ENCODE data around the gene LST1. TPM values are rescaled to one million over a fixed set of nuclear protein-coding genes. Genes with fewer than 3 reads are reported as not detected.

LST1 gene
- total RNA-seq, 1 donor from 2014 or later, result 66.6 TPM

- Mint-ChIP-seq H3K9me3 (no peaks in the 10 kb centered on the region), H3K36me3 (ENCODE audit: low read depth) (peaks cover 69% of the 10 kb centered on the region), H3K4me3 (peak overlapping the region; percentile 92), H3K4me1 (ENCODE audit: low read depth) (peaks cover 69% of the 10 kb centered on the region), H3K27ac (peak overlapping the region; percentile 93), H3K27me3 (ENCODE audit: insufficient read depth) (no peaks in the 10 kb centered on the region)
- intact Hi-C loops (cut with micrococcal nuclease), result loop anchor here (5.0 kb wide), 1 partner anchor 381 kb away; no protein-coding TSS in a partner anchor
- no peak for DNase-seq (ENCODE audit: low spot score)
These were observed 7.6 kb upstream of the LST1 start for GRCh38 chr6:31578184-31579118.

DNA sequence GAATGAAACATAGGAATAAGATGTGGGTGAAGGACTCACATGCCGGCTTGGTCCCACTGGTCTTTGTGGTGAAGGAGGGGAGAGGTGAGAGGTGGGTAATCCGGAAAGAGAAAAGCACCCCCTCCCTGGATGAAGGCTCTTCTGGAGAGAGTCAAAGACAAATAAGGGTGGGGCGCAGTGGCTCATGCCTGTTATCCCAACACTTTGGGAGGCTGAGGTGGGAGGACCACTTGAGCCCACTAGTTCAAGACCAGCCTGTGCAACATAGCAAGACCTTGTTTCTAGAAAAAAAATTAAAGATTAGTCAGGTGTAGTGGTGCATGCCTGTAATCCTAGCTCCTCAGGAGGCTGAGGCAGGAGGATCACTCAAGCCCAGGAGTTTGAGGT lies 7.0 kb upstream of the LST1 start:
- Mint-ChIP-seq H3K9me3 (no peaks in the 10 kb centered on the region), H3K27ac (peak overlapping the region; percentile 93), H3K4me3 (peak overlapping the region; percentile 92), H3K36me3 (ENCODE audit: low read depth) (peaks cover 66% of the 10 kb centered on the region), H3K4me1 (ENCODE audit: low read depth) (peaks cover 62% of the 10 kb centered on the region), H3K27me3 (ENCODE audit: insufficient read depth) (no peaks in the 10 kb centered on the region)
- intact Hi-C loops (cut with micrococcal nuclease), result loop anchor here (5.0 kb wide), 1 partner anchor 382 kb away; no protein-coding TSS in a partner anchor
- no peak for DNase-seq (ENCODE audit: low spot score)

DNA sequence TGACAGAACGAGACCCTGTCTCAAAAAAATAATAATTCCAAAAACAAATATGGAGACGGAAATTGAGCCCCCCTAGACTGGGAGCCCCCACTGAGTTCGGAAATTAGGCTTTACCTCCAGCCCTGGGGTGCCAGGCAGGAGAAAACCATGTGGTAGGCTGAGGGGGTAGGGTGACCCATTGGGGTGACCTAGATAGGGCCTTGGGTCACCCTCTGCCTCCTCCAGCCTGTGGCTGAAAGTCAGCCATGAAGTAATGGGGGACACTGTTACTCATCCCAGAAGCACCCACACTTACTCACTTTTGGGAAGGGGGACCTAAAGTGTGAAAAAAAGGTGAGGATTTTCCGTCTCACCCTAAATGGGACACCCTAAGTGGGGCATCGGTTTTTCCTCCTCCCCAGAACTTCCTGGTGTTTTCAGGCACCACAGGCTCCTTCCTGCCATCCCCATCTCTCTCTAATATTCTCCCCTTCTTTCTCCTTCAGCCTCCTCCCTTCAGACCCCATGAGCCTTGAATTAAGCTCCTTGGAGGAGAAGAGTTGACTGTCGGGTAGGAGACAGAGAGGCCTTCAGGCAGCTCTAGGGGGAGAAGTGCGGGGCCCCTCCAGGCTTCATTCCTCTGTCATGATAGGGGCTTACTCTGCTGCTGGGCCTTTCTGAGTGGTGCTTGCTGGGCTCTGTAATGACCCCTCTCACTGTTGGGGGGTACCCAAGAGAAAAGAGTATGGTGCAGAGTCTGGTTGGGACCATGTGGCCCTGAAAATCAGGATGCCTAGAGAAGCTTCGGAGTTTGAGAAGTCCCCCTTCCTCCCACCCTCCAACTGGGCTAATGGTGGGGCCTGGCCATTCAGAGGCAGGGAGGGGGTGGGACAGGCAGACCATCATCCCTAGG lies 6.3 kb upstream of the LST1 start:
- H3K4me3 Mint-ChIP-seq, result peak overlapping the region; percentile 92
- H3K4me1 Mint-ChIP-seq (ENCODE audit: low read depth), result peaks cover 60% of the 10 kb centered on the region

DNA sequence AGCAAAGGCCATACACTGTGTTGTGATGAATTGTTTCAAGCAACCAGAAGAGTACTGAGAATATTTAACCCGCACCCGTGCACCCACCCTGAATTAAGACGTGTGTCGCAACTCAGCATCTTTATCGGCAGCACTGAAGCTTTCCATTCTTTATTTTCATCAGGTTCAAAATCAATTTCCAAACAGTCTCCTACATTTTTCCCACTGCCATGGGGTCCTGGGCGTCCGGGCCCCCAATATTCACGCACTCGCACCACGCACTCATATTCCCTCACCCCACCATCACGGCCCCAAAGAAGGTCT lies 5.7 kb upstream of the LST1 start:
- peaks cover 60% of the 10 kb centered on the region for H3K4me1 Mint-ChIP-seq (ENCODE audit: low read depth)
- peaks cover 60% of the 10 kb centered on the region for H3K36me3 Mint-ChIP-seq (ENCODE audit: low read depth)
- H3K27ac Mint-ChIP-seq, result peak overlapping the region; percentile 93
- DNase-seq (ENCODE audit: low spot score), result no peak
- no peaks in the 10 kb centered on the region for H3K9me3 Mint-ChIP-seq
- no peaks in the 10 kb centered on the region for H3K27me3 Mint-ChIP-seq (ENCODE audit: insufficient read depth)
- peak overlapping the region; percentile 92 for H3K4me3 Mint-ChIP-seq
- intact Hi-C loops (cut with micrococcal nuclease), result loop anchor here (1.0 to 2.0 kb wide), 4 partner anchors 18 to 72 kb away; partner anchors contain the start of genes BAG6, DDX39B and NFKBIL1

More for the DNA sequence above, 6.3 kb upstream of the LST1 start:
- no peaks in the 10 kb centered on the region for H3K27me3 Mint-ChIP-seq (ENCODE audit: insufficient read depth)
- DNase-seq (ENCODE audit: low spot score), result no peak
- peak overlapping the region; percentile 93 for H3K27ac Mint-ChIP-seq
- H3K9me3 Mint-ChIP-seq, result no peaks in the 10 kb centered on the region
- peaks cover 62% of the 10 kb centered on the region for H3K36me3 Mint-ChIP-seq (ENCODE audit: low read depth)
- intact Hi-C loops (cut with micrococcal nuclease), result loop anchor here (1.0 to 5.0 kb wide), 5 partner anchors 19 to 382 kb away; partner anchors contain the start of genes BAG6, DDX39B and NFKBIL1

DNA sequence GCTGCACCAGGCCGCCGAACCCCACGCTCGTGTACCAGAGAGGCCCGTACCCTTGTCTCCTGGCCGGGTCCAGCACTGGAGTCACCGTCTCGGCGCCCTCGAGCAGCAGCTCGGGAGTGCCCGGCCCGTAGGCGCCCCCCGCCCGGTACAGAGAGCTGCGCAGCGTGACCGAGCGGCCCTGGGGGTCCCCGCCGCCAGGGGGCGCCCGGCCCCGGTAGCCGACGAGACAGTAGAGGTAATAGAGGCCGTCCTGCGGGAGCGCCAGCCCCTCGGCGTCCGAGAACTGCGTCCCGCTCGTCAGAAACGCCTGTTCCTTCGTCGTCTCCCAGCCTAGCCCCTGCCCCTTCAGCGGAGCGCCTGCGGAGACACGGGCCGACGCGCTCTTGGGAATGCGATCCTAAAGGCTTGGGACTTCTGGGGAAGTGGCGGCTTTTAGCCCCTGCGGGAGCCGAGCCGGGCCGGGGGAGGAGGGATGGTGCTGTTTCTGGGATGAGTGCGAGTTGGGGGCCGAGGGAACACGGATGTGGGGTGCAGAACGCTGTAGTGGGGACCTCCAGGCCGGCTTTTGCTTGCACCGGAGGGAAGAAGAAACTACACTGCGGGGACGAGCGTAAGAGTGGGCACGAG lies 5.2 kb upstream of the LST1 start:
- Mint-ChIP-seq H3K36me3 (ENCODE audit: low read depth) (peaks cover 57% of the 10 kb centered on the region), H3K4me3 (peak overlapping the region; percentile 92), H3K27ac (peak overlapping the region; percentile 93), H3K27me3 (ENCODE audit: insufficient read depth) (no peaks in the 10 kb centered on the region), H3K4me1 (ENCODE audit: low read depth) (peaks cover 63% of the 10 kb centered on the region), H3K9me3 (no peaks in the 10 kb centered on the region)
- DNase-seq (ENCODE audit: low spot score), result peak; percentile 81
- intact Hi-C loops (cut with micrococcal nuclease), result loop anchor here (1.0 to 2.0 kb wide), 6 partner anchors 9 to 72 kb away; partner anchors contain the start of genes BAG6, DDX39B, LTA and NFKBIL1

GRCh38 chr6:31581434-31582229 lies 4.4 kb upstream of the LST1 start:
- peaks cover 70% of the 10 kb centered on the region for H3K4me1 Mint-ChIP-seq (ENCODE audit: low read depth)
- no peaks in the 10 kb centered on the region for H3K27me3 Mint-ChIP-seq (ENCODE audit: insufficient read depth)
- H3K36me3 Mint-ChIP-seq (ENCODE audit: low read depth), result peaks cover 50% of the 10 kb centered on the region
- peak overlapping the region; percentile 93 for H3K27ac Mint-ChIP-seq
- no peak for DNase-seq (ENCODE audit: low spot score)
- H3K9me3 Mint-ChIP-seq, result no peaks in the 10 kb centered on the region
- intact Hi-C loops (cut with micrococcal nuclease), result loop anchor here (1.0 to 2.0 kb wide), 3 partner anchors 9 to 71 kb away; partner anchors contain the start of genes BAG6 and LTA
- H3K4me3 Mint-ChIP-seq, result peak overlapping the region; percentile 92

GRCh38 chr6:31582230-31582643 lies 3.8 kb upstream of the LST1 start, which contains the start of gene LTB:
Gene LTB, minus strand, starts transcription at chr6:31582424. Its CDS starts 7 bp downstream, at chr6:31582417.
- H3K9me3 Mint-ChIP-seq, result no peaks in the 10 kb centered on the region
- peak; percentile 65 for DNase-seq (ENCODE audit: low spot score)
- peak within 1 kb of the TSS; percentile 93 for H3K27ac Mint-ChIP-seq
- intact Hi-C loops (cut with micrococcal nuclease), result no loop called here
- H3K4me3 Mint-ChIP-seq, result peak within 1 kb of the TSS; percentile 92
- H3K36me3 Mint-ChIP-seq (ENCODE audit: low read depth), result peaks cover 49% of the 10 kb centered on the region
- H3K4me1 Mint-ChIP-seq (ENCODE audit: low read depth), result peaks cover 72% of the 10 kb centered on the region
- H3K27me3 Mint-ChIP-seq (ENCODE audit: insufficient read depth), result no peaks in the 10 kb centered on the region

- no peak for DNase-seq (ENCODE audit: low spot score)
- H3K27ac Mint-ChIP-seq, result peak overlapping the region; percentile 95
- H3K4me1 Mint-ChIP-seq (ENCODE audit: low read depth), result peaks cover 63% of the 10 kb centered on the region
- no peaks in the 10 kb centered on the region for H3K9me3 Mint-ChIP-seq
- H3K27me3 Mint-ChIP-seq (ENCODE audit: insufficient read depth), result no peaks in the 10 kb centered on the region
- intact Hi-C loops (cut with micrococcal nuclease), result loop anchor here (1.0 to 2.0 kb wide), 2 partner anchors 17 to 35 kb away; partner anchors contain the start of gene PRRC2A
- peak overlapping the region; percentile 87 for H3K4me3 Mint-ChIP-seq
- peaks cover 41% of the 10 kb centered on the region for H3K36me3 Mint-ChIP-seq (ENCODE audit: low read depth)
These were observed 586 bp upstream of the LST1 start for GRCh38 chr6:31585491-31585890.

GRCh38 chr6:31586599-31587281 lies 663 bp downstream of the LST1 start:
- Mint-ChIP-seq H3K4me3 (peak overlapping the region; percentile 87), H3K9me3 (no peaks in the 10 kb centered on the region), H3K36me3 (ENCODE audit: low read depth) (peaks cover 32% of the 10 kb centered on the region), H3K4me1 (ENCODE audit: low read depth) (peaks cover 69% of the 10 kb centered on the region), H3K27ac (peak overlapping the region; percentile 95), H3K27me3 (ENCODE audit: insufficient read depth) (no peaks in the 10 kb centered on the region)
- intact Hi-C loops (cut with micrococcal nuclease), result no loop called here
- no peak for DNase-seq (ENCODE audit: low spot score)

- intact Hi-C loops (cut with micrococcal nuclease), result no loop called here
- no peaks in the 10 kb centered on the region for H3K9me3 Mint-ChIP-seq
- no peak for DNase-seq (ENCODE audit: low spot score)
- H3K4me1 Mint-ChIP-seq (ENCODE audit: low read depth), result peaks cover 70% of the 10 kb centered on the region
- peaks cover 25% of the 10 kb centered on the region for H3K36me3 Mint-ChIP-seq (ENCODE audit: low read depth)
- H3K4me3 Mint-ChIP-seq, result peak overlapping the region; percentile 87
- H3K27me3 Mint-ChIP-seq (ENCODE audit: insufficient read depth), result no peaks in the 10 kb centered on the region
- H3K27ac Mint-ChIP-seq, result peak overlapping the region; percentile 93
These were observed 2.0 kb downstream of the LST1 start for GRCh38 chr6:31587791-31588777.

All from activated T-helper 1 cell treated with anti-CD3 and anti-CD28 coated beads, Interleukin-12 subunit alpha, Interleukin-12 subunit beta, Interleukin-2, Interleukin-4 antibody, amounts not matched to agents 30 ng/mL and 10 ng/mL and 1 ng/mL, durations not matched to agents 14 hours and 24 hours and 36 hours (primary cell).